Coronary artery (tissue), 2 donors: ENCODE results near the gene TMEM106C.

ENCODE experiments used
- DNase-seq: peaks from one replicate; pipeline ENCODE4 v3.0.0-alpha.2; 2017; ENCODE audit warnings: low spot score
- H3K27ac ChIP-seq, 2 donors: fragments of 200-600 bp; sonication (generic); one replicate each; pipeline ENCODE4 v1.5.1; 2016 to 2019
- H3K4me3 ChIP-seq: fragments of 200-600 bp; sonication (generic); 2 replicates; pipeline ENCODE4 v1.5.1; 2016; ENCODE audit warnings: mild to moderate bottlenecking, moderate library complexity
- TF ChIP-seq, protein P1 (sequence below): fragments of 200-600 bp; sonication (generic); IDR thresholded peaks from one replicate; pipeline ENCODE4 v1.5.1; 2019; ENCODE audit warnings: antibody characterized with exemption

The TMEM106C gene

DNA sequence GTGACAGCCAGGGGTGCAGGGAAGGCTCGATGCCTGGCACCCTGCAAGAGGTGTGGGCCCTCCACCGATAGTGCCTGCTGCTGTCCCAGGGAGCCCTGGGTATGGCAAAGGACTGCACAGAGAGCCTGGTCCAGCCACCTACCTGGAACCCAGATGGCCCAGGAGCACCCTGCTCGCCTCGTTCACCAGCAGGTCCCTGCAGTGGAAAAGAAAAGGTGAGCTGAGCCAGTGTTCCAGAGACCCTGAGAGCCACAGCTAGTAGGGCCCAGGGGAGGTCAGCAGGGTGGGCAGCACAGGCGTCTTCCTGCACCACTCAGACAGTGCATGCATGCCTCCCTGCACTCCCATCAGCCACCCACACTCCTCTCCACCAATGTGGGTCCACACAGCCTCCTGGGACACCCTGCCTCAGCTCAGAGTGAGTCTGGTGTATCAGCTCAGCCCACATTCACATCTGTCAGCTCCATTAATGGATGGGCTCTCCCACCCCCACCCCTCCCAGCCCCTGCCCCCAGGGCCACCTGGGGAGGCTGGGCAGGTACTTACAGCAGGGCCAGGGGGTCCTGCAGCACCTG lies 20.2 kb downstream of the TMEM106C start:
- no peak overlapping the region for H3K27ac ChIP-seq
- no peak overlapping the region for H3K4me3 ChIP-seq
- DNase-seq, result no peak
- TF ChIP-seq, protein P1, sequence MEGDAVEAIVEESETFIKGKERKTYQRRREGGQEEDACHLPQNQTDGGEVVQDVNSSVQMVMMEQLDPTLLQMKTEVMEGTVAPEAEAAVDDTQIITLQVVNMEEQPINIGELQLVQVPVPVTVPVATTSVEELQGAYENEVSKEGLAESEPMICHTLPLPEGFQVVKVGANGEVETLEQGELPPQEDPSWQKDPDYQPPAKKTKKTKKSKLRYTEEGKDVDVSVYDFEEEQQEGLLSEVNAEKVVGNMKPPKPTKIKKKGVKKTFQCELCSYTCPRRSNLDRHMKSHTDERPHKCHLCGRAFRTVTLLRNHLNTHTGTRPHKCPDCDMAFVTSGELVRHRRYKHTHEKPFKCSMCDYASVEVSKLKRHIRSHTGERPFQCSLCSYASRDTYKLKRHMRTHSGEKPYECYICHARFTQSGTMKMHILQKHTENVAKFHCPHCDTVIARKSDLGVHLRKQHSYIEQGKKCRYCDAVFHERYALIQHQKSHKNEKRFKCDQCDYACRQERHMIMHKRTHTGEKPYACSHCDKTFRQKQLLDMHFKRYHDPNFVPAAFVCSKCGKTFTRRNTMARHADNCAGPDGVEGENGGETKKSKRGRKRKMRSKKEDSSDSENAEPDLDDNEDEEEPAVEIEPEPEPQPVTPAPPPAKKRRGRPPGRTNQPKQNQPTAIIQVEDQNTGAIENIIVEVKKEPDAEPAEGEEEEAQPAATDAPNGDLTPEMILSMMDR, result no peak

DNA sequence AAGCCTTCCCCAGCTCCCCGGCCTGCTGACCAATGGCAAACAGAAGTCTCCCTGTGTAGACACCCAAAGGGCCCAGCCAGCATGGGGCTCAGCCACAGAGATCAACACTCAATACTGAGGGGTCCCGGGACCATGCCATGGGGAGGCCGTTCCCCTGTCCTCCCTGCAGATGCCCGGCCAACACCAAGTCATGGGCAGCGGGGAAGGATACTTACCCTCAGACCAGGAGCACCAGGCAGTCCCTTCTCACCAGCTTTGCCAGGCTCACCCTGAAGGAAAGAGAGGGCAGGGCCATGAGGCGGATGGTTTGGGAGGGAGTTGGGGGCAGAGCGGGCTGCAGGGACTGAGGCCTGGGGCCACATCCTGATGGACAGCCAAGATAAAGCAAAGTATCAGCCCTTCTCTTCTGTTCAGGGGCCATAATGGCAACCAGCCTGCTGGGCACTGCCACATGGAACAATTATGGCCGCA lies 21.0 kb downstream of the TMEM106C start:
- TF ChIP-seq, protein P1, result no peak
- Histone ChIP-seq H3K4me3 (no peak overlapping the region), H3K27ac (no peak overlapping the region)
- DNase-seq, result no peak

DNA sequence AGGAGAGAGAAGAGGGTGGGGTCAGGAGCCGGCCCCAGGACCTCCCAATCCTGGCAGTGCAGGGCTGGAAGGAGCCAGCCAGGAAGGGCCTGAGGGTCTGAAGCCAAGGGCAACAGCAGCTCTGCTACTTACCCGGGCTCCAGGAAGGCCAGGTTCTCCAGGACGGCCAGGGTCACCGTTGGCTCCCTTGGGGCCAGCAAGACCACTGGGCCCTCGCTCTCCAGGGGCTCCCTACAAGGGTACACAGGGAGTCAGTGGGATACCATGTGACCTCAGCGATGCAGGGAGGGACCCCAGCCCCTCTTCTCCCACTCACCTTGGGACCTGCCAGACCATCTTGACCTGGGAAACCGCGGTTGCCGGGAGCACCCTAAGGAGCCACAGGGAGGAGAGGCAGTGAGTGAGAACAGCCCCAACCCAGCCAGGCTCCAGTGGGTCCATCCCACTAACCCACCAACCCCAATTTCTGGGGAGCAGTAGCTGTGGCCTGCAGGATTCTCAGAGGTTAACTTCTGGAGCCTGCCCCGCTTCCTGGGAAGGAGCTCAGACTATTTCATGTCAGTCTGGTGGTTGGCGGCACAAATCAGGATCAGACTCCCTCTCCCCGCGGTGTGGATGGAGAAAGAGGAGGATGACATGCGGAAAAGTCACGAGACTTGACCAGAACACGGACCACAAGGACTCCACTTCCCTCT lies 22.3 kb downstream of the TMEM106C start:
- no peak overlapping the region for H3K27ac ChIP-seq
- TF ChIP-seq, protein P1, result no peak
- H3K4me3 ChIP-seq, result no peak overlapping the region
- DNase-seq, result no peak

DNA sequence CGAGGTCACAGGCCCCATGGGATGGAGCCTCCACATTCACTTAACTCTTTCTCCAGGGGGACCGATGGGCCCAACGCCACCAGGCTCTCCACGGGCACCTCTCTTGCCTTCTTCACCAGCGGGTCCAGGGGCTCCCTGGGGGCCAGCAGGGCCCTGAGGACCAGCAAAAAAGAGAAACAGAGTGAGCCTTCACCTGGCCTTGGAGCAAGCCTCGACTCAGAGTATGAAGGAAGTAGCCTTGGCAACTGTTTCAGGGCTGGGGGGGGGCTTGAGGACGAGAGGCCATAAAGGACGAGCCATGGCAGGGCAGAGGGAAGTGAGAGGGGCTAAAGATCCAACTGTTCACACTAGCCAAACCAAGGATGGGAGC lies 22.9 kb downstream of the TMEM106C start:
- H3K4me3 ChIP-seq, result no peak overlapping the region
- no peak for DNase-seq
- no peak overlapping the region for H3K27ac ChIP-seq
- TF ChIP-seq, protein P1, result no peak

DNA sequence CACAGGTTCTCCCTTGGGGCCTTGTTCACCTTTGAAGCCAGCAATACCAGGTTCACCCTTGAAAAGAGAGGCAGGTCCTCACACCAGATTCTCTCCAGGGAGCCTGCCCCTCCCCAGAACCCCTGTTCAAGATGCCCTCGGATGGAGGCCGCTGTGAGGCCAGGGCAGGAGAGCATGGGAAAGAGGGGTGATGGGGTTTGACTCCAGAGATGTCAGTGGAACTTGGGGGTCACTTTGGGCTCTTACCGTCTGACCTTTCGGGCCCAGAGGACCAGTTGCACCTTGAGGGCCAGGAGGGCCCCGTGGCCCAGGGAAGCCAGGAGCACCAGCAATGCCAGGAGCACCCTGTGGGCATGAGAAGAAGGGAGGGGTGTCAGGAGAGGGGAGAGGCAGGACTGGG lies 23.4 kb downstream of the TMEM106C start:
- Histone ChIP-seq H3K4me3 (no peak overlapping the region), H3K27ac (no peak overlapping the region)
- no peak for DNase-seq
- TF ChIP-seq, protein P1, result no peak

DNA sequence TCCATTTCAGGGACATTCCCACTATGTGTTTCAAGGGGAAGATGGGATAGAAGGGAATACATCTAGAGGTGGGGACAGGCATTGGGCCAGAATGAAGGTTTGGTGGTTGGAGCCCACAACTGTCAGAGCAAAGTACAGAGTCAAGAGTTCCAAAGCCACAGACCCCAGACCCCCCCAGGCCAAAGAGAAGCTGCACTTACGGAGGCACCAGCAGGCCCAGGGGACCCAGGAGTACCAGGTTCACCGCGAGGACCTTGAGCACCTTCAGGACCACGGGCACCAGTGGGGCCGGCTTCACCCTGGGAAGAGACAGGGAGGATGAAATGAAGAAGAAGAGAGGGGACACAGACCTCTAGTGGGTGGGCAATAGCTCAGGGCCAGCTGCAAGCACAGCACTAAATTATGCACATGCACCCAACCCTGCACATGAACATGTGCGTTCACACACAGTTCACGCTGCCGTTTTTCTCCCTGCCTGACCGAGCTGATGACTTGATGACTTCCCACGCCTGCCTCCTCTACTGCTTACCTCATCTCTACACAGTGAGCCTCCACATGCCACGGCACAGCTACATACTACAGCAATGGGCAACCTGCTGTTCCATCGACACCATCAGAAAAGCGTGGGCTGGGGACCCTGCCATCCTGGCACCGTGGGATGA lies 24.1 kb downstream of the TMEM106C start:
- TF ChIP-seq, protein P1, result no peak
- no peak overlapping the region for H3K27ac ChIP-seq
- no peak overlapping the region for H3K4me3 ChIP-seq
- DNase-seq, result no peak
